ENCODE measurements around the gene SPTBN1. TPM values are rescaled to one million over a fixed set of nuclear protein-coding genes. Genes with fewer than 3 reads are reported as not detected.

Gene SPTBN1
- total RNA-seq, 1 experiment from 2014 or later, result 171 TPM

- CTCF ChIA-PET, result interaction anchor here (0.5 to 1.6 kb wide), 3 partner anchors 61 to 389 kb away, joined by 3 to 4 read pairs (median 3); no protein-coding TSS in a partner anchor
- POLR2A ChIA-PET, result interaction anchor here (0.7 to 3.8 kb wide), 7 partner anchors 9 to 828 kb away, joined by 3 to 33 read pairs (median 3); no protein-coding TSS in a partner anchor
- Mint-ChIP-seq H3K4me1 (ENCODE audit: insufficient read depth, unreplicated experiment) (peaks cover 42% of the 10 kb centered on the region), H3K27me3 (ENCODE audit: insufficient read depth, unreplicated experiment) (no peaks in the 10 kb centered on the region), H3K36me3 (ENCODE audit: insufficient read depth, unreplicated experiment) (peaks cover 9% of the 10 kb centered on the region), H3K4me3 (ENCODE audit: unreplicated experiment) (no peak overlapping the region), H3K9me3 (ENCODE audit: unreplicated experiment) (no peaks in the 10 kb centered on the region), H3K27ac (ENCODE audit: low read depth, unreplicated experiment) (peak overlapping the region; percentile 71)
- intact Hi-C loops (cut with micrococcal nuclease), result no loop called here
- no TSS peak for BruUV-seq (replicated peaks)
- TF ChIP-seq, protein P1, sequence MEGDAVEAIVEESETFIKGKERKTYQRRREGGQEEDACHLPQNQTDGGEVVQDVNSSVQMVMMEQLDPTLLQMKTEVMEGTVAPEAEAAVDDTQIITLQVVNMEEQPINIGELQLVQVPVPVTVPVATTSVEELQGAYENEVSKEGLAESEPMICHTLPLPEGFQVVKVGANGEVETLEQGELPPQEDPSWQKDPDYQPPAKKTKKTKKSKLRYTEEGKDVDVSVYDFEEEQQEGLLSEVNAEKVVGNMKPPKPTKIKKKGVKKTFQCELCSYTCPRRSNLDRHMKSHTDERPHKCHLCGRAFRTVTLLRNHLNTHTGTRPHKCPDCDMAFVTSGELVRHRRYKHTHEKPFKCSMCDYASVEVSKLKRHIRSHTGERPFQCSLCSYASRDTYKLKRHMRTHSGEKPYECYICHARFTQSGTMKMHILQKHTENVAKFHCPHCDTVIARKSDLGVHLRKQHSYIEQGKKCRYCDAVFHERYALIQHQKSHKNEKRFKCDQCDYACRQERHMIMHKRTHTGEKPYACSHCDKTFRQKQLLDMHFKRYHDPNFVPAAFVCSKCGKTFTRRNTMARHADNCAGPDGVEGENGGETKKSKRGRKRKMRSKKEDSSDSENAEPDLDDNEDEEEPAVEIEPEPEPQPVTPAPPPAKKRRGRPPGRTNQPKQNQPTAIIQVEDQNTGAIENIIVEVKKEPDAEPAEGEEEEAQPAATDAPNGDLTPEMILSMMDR (IDR thresholded peaks at IDR 0.05; ENCODE audit: unreplicated experiment), result no peak
- no peak for DNase-seq (ENCODE audit: unreplicated experiment)
Measured at GRCh38 chr2:54585136-54585733, 129.1 kb downstream of the SPTBN1 start.

DNA sequence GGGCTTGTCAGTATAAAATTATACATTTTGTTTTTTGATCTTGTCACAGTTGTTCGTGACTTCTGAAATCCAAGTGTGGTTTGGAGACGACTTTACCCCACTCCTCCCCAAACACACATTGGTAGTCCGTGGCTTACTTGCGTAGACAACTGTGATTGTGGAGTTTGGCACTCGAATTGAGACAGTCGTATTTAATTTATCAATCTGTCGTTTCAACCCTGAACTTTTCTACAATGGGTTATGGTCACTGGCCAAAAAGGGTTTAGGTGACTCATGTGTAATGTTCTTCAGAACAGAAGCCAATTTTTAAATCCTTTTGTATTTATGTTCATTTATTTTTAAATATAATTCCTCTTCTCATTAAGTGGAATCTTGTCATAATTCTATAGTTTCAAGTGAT lies 129.9 kb downstream of the SPTBN1 start:
- Mint-ChIP-seq H3K27me3 (ENCODE audit: insufficient read depth, unreplicated experiment) (no peaks in the 10 kb centered on the region), H3K27ac (ENCODE audit: low read depth, unreplicated experiment) (peak overlapping the region; percentile 71), H3K9me3 (ENCODE audit: unreplicated experiment) (no peaks in the 10 kb centered on the region), H3K4me3 (ENCODE audit: unreplicated experiment) (peak overlapping the region; percentile 10), H3K4me1 (ENCODE audit: insufficient read depth, unreplicated experiment) (peaks cover 51% of the 10 kb centered on the region), H3K36me3 (ENCODE audit: insufficient read depth, unreplicated experiment) (peaks cover 9% of the 10 kb centered on the region)
- no TSS peak for BruUV-seq (replicated peaks)
- ChIA-PET POLR2A (interaction anchor here (0.8 to 3.8 kb wide), 6 partner anchors 10 to 61 kb away, joined by 3 to 33 read pairs (median 5); no protein-coding TSS in a partner anchor), CTCF (interaction anchor here (0.5 to 1.6 kb wide), 4 partner anchors 10 to 72 kb away, joined by 3 to 5 read pairs (median 4); no protein-coding TSS in a partner anchor)
- TF ChIP-seq, protein P1 (IDR thresholded peaks at IDR 0.05; ENCODE audit: unreplicated experiment), result no peak
- DNase-seq (ENCODE audit: unreplicated experiment), result peak; percentile 62
- intact Hi-C loops (cut with micrococcal nuclease), result no loop called here

- H3K4me3 Mint-ChIP-seq (ENCODE audit: unreplicated experiment), result no peak overlapping the region
- H3K27me3 Mint-ChIP-seq (ENCODE audit: insufficient read depth, unreplicated experiment), result no peaks in the 10 kb centered on the region
- H3K9me3 Mint-ChIP-seq (ENCODE audit: unreplicated experiment), result no peaks in the 10 kb centered on the region
- BruUV-seq (replicated peaks), result no TSS peak
- no peak for DNase-seq (ENCODE audit: unreplicated experiment)
- peaks cover 55% of the 10 kb centered on the region for H3K4me1 Mint-ChIP-seq (ENCODE audit: insufficient read depth, unreplicated experiment)
- TF ChIP-seq, protein P1 (IDR thresholded peaks at IDR 0.05; ENCODE audit: unreplicated experiment), result no peak
- peak overlapping the region; percentile 71 for H3K27ac Mint-ChIP-seq (ENCODE audit: low read depth, unreplicated experiment)
- ChIA-PET POLR2A (interaction anchor here (0.7 to 3.8 kb wide), 7 partner anchors 10 to 61 kb away, joined by 3 to 33 read pairs (median 6); no protein-coding TSS in a partner anchor), CTCF (interaction anchor here (1.0 to 1.6 kb wide), 3 partner anchors 10 to 63 kb away, joined by 3 to 5 read pairs (median 4); no protein-coding TSS in a partner anchor)
- intact Hi-C loops (cut with micrococcal nuclease), result no loop called here
- H3K36me3 Mint-ChIP-seq (ENCODE audit: insufficient read depth, unreplicated experiment), result peaks cover 9% of the 10 kb centered on the region
Measured at GRCh38 chr2:54586494-54586893, 130.4 kb downstream of the SPTBN1 start.

GRCh38 chr2:54587171-54588016 lies 131.3 kb downstream of the SPTBN1 start:
- peaks cover under 1% of the 10 kb centered on the region for H3K36me3 Mint-ChIP-seq (ENCODE audit: insufficient read depth, unreplicated experiment)
- peaks cover 55% of the 10 kb centered on the region for H3K4me1 Mint-ChIP-seq (ENCODE audit: insufficient read depth, unreplicated experiment)
- no peaks in the 10 kb centered on the region for H3K27me3 Mint-ChIP-seq (ENCODE audit: insufficient read depth, unreplicated experiment)
- no peak overlapping the region for H3K4me3 Mint-ChIP-seq (ENCODE audit: unreplicated experiment)
- ChIA-PET CTCF (interaction anchor here (1.0 to 1.6 kb wide), 2 partner anchors 11 to 28 kb away, joined by 3 to 5 read pairs; no protein-coding TSS in a partner anchor), POLR2A (interaction anchor here (1.2 to 3.8 kb wide), 5 partner anchors 11 to 37 kb away, joined by 3 to 33 read pairs (median 6); no protein-coding TSS in a partner anchor)
- TF ChIP-seq, protein P1 (IDR thresholded peaks at IDR 0.05; ENCODE audit: unreplicated experiment), result no peak
- no peak for DNase-seq (ENCODE audit: unreplicated experiment)
- no peaks in the 10 kb centered on the region for H3K9me3 Mint-ChIP-seq (ENCODE audit: unreplicated experiment)
- no peak overlapping the region for H3K27ac Mint-ChIP-seq (ENCODE audit: low read depth, unreplicated experiment)
- intact Hi-C loops (cut with micrococcal nuclease), result no loop called here
- no TSS peak for BruUV-seq (replicated peaks)
